Ovary (tissue), 3 donors: ENCODE data around the gene ADGRD1.

Experiments used
- EP300 ChIP-seq: sonication (generic); formaldehyde crosslinking; IDR thresholded peaks from one replicate; pipeline ENCODE4 v1.6.1; 2017; ENCODE audit warnings: antibody characterized with exemption
- POLR2A ChIP-seq: fragments of 450-650 bp; IDR thresholded peaks from one replicate; pipeline ENCODE4 v1.6.1; 2017; ENCODE audit warnings: antibody characterized with exemption, mild to moderate bottlenecking, moderate library complexity
- TF ChIP-seq, protein P1 (sequence below), 3 donors: fragments of 450-650 bp in 2 of 3; fragments of 200-600 bp in 1 of 3; IDR thresholded peaks; one replicate each; pipeline versions ENCODE4 v1.5.1 to v1.8.0; 2016 to 2022; ENCODE audit warnings: antibody characterized with exemption in 3 of 3, mild to moderate bottlenecking in 1 of 3
- donor health status: DM: no; HTN: no; CAD: no.

DNA sequence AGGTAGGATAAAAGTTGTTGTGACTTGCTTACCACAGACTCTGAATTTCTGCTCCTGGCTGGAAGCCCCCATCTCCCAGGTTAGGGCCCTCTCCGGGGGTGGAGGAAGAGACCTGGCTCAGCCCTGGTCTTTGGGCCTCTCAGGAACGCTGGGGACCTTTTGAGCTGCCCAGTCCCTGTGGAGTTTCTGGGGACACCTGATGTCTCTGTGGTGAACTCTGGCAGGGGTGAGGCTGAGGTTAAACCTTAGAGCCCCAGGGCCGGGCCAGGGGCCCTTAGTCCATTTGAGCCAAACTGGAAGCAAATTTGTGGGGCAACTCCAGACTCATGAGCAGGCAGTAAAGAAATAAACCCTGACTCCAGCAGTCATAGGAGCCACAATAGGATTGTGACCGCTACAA is 112.1 kb downstream of the ADGRD1 start:
- TF ChIP-seq POLR2A (no peak), EP300 (no peak)
- TF ChIP-seq, protein P1, sequence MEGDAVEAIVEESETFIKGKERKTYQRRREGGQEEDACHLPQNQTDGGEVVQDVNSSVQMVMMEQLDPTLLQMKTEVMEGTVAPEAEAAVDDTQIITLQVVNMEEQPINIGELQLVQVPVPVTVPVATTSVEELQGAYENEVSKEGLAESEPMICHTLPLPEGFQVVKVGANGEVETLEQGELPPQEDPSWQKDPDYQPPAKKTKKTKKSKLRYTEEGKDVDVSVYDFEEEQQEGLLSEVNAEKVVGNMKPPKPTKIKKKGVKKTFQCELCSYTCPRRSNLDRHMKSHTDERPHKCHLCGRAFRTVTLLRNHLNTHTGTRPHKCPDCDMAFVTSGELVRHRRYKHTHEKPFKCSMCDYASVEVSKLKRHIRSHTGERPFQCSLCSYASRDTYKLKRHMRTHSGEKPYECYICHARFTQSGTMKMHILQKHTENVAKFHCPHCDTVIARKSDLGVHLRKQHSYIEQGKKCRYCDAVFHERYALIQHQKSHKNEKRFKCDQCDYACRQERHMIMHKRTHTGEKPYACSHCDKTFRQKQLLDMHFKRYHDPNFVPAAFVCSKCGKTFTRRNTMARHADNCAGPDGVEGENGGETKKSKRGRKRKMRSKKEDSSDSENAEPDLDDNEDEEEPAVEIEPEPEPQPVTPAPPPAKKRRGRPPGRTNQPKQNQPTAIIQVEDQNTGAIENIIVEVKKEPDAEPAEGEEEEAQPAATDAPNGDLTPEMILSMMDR (IDR thresholded peaks at IDR 0.05): no peak
